HepG2 (cell line): Measurements from ENCODE around the gene AKAP9. TPM values are rescaled to one million over a fixed set of nuclear protein-coding genes. Genes with fewer than 3 reads are reported as not detected.

Experiments used
- polyA plus RNA-seq, 8 experiments: library from polyadenylated mRNA; depleted of rRNA in 3 of 8; stranded (reverse) in 7 of 8; unstranded in 1 of 8; fragments of >200 nt; fragmentation: Illumina TruSeq in 4 of 8; extraction: Trizol in 4 of 8; gene quantifications; 2 replicates each; pipeline versions ENCODE4 v1.2.1 to v1.2.3, GENCODE V29; 2011 to 2016; ENCODE audit warnings: low read depth in 4 of 8, missing spikeins in 1 of 8, mixed read lengths in 1 of 8; ENCODE audit not compliant: insufficient read depth in 1 of 8
- total RNA-seq, 5 experiments: library from RNA; depleted of rRNA; stranded (reverse); fragments of >200 nt; fragmentation: Illumina TruSeq; extraction: Trizol; gene quantifications; 2 replicates each; pipeline ENCODE4 v1.2.3, GENCODE V29; 2016; ENCODE audit warnings: low read depth in 1 of 5
- TF ChIP-seq, protein P1 (sequence below), 2 experiments: fragments of 450-650 bp in 1 of 2; sonication (generic) in 1 of 2; formaldehyde crosslinking in 1 of 2; IDR thresholded peaks; 2 replicates each; pipeline versions ENCODE4 v1.6.1 to v1.8.0; 2016 to 2022; ENCODE audit warnings: antibody characterized with exemption in 1 of 2, mild to moderate bottlenecking in 1 of 2, missing genetic modification reagents in 1 of 2
- TF ChIP-seq, protein P2 (sequence below): IDR thresholded peaks from 2 replicates; pipeline ENCODE4 v1.6.1; 2016; ENCODE audit warnings: missing compliant biosample characterization, missing genetic modification reagents, borderline replicate concordance
- TF ChIP-seq, protein P3 (sequence below): sonication (generic); formaldehyde crosslinking; IDR thresholded peaks from 2 replicates; pipeline ENCODE4 v1.8.0; 2022; ENCODE audit warnings: mild to moderate bottlenecking, missing genetic modification reagents

The AKAP9 gene
- total and polyA plus RNA-seq, 2 of the 13 experiments (the other 11 are each of a cell fraction or from before 2014, with no cell fraction given): 27.6 to 33.1 TPM

GRCh38 chr7:92115821-92116220, 175.2 kb downstream of the AKAP9 start (continued):
- TF ChIP-seq, protein P1, sequence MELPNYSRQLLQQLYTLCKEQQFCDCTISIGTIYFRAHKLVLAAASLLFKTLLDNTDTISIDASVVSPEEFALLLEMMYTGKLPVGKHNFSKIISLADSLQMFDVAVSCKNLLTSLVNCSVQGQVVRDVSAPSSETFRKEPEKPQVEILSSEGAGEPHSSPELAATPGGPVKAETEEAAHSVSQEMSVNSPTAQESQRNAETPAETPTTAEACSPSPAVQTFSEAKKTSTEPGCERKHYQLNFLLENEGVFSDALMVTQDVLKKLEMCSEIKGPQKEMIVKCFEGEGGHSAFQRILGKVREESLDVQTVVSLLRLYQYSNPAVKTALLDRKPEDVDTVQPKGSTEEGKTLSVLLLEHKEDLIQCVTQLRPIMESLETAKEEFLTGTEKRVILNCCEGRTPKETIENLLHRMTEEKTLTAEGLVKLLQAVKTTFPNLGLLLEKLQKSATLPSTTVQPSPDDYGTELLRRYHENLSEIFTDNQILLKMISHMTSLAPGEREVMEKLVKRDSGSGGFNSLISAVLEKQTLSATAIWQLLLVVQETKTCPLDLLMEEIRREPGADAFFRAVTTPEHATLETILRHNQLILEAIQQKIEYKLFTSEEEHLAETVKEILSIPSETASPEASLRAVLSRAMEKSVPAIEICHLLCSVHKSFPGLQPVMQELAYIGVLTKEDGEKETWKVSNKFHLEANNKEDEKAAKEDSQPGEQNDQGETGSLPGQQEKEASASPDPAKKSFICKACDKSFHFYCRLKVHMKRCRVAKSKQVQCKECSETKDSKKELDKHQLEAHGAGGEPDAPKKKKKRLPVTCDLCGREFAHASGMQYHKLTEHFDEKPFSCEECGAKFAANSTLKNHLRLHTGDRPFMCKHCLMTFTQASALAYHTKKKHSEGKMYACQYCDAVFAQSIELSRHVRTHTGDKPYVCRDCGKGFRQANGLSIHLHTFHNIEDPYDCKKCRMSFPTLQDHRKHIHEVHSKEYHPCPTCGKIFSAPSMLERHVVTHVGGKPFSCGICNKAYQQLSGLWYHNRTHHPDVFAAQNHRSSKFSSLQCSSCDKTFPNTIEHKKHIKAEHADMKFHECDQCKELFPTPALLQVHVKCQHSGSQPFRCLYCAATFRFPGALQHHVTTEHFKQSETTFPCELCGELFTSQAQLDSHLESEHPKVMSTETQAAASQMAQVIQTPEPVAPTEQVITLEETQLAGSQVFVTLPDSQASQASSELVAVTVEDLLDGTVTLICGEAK (IDR thresholded peaks at IDR 0.05): no peak
- TF ChIP-seq, protein P1 (CRISPR knock-in tag; IDR thresholded peaks at IDR 0.05): no peak
- TF ChIP-seq, protein P2, sequence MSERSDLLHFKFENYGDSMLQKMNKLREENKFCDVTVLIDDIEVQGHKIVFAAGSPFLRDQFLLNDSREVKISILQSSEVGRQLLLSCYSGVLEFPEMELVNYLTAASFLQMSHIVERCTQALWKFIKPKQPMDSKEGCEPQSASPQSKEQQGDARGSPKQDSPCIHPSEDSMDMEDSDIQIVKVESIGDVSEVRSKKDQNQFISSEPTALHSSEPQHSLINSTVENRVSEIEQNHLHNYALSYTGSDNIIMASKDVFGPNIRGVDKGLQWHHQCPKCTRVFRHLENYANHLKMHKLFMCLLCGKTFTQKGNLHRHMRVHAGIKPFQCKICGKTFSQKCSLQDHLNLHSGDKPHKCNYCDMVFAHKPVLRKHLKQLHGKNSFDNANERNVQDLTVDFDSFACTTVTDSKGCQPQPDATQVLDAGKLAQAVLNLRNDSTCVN (CRISPR knock-in tag): no peak
- TF ChIP-seq, protein P3, sequence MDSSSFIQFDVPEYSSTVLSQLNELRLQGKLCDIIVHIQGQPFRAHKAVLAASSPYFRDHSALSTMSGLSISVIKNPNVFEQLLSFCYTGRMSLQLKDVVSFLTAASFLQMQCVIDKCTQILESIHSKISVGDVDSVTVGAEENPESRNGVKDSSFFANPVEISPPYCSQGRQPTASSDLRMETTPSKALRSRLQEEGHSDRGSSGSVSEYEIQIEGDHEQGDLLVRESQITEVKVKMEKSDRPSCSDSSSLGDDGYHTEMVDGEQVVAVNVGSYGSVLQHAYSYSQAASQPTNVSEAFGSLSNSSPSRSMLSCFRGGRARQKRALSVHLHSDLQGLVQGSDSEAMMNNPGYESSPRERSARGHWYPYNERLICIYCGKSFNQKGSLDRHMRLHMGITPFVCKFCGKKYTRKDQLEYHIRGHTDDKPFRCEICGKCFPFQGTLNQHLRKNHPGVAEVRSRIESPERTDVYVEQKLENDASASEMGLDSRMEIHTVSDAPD: no peak
